ENCODE results near the gene SNX2.
"Not testable (repeated sequence)": the region's sequence is repeated elsewhere in the genome, so short reads cannot be mapped to it uniquely, and the experiment has no call there.

SNX2 gene

DNA sequence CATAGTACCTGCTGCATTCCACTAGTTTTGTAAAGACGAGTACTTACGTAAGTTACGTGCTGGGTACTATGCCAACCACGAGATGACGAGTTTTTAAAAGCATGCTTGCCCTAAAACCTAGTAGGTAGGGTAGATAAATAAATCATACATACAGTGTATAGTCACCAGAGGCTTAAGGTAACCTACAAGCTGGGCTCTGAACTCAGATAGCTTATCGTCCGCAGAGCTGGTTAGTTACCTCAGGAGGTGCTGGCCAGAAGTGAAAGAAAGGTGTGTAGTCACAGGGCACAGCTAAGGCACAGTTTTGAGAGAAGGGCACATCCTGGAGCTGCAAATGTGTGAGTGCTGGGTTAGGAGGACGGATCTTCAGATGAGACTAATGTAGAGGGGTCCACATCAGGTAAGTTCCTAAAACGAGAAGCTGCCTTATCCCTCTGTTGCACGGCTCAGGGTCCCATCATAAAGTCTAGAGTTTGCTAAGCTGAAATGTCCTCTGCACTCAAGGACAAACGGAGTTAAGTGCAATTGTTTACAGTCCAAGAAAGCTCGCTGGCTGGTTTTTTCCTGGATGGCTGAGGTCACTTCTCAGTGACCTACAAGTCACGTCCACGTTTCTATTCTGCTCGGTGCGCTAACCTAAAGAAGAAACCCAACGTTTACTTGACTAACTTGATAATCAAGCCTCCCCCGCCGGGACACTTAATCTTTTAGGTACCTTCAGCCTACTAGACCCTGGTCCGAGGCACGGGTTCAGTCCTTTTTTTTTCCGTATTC is 69.4 kb downstream of the SNX2 start:
- no peak for DNase-seq (ENCODE audit: low read depth in 2 of 2)

- no peak for DNase-seq (ENCODE audit: low read depth in 2 of 2)
Measured at GRCh38 chr5:122844910-122845228, 70.0 kb downstream of the SNX2 start.

GRCh38 chr5:122845229-122846050 is 70.6 kb downstream of the SNX2 start, which contains the start of gene SNX24:
Gene SNX24 (plus strand): TSS chr5:122845613. CDS start chr5:122845634, 21 bp downstream.
- peak; percentile 32 to 44 for DNase-seq (ENCODE audit: low read depth in 2 of 2)

DNA sequence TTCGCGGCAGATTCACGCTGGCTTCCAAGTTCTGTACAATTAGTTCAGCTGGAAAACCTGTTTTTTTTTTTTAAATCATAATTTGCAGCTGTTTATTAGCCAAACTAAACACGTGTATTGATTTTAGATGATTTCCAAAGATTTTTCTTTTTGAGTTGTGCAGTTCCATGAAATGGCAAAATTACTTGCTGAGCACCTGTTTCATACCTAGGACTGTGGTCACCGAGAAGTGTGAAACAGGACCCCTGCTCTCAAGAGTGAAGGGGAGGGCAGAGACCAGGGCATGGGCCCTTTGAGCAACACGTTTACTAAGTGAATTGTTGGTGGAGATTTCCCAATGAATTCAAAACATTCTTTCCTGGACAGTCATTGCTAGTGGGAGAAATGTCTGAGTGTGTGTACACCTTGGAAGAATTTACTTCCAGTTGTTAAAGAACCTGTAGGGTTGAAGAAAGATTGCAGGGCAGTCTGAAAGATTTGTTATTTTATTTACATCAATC is 71.2 kb downstream of the SNX2 start:
- no peak for DNase-seq (ENCODE audit: low read depth in 2 of 2)

GRCh38 chr5:122847687-122848081 is 72.8 kb downstream of the SNX2 start:
- no peak for DNase-seq (ENCODE audit: low read depth in 2 of 2)

- no peak for DNase-seq (ENCODE audit: low read depth in 2 of 2)
Measured at GRCh38 chr5:122849771-122850170, 74.9 kb downstream of the SNX2 start.

DNA sequence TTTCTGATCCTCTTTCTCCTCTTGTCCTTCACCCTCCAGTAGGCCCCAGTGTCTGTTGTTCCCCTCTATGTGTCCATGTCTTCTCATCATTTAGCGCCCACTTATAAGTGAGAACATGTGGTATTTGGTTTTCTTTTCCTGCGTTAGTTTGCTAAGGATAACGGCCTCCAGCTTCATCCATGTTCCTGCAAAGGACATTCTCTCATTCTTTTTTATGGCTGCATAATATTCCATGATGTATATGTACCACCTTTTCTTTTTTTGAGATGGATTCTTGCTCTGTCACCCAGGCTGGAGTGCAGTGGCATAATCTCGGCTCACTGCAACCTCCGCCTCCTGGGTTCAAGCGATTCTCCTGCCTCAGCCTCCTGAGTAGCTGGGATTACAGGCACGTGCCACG is 82.7 kb downstream of the SNX2 start:
- DNase-seq (ENCODE audit: low read depth in 2 of 2) = not testable (repeated sequence)

DNA sequence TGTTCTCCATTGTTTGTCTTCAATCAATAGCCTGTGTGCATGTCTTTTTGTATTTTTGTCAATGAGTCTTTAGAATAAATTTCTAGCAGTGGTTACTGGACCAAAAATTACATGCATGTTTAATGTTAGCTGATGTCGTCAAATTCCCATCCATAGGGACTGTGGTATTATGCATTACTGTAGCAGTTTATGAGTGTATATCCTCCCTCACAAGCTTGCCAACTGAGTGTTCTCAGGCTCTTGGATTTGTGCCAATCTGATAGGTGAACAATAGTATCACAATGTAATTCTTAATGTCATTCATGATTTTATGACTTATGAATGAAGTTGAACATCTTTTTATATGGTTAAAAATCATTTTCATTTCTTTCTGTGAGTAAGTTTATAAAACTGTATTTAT is 83.6 kb downstream of the SNX2 start:
- DNase-seq (ENCODE audit: low read depth in 2 of 2) = no peak

- DNase-seq (ENCODE audit: low read depth in 2 of 2) = no peak
Measured at GRCh38 chr5:122863240-122863639, 88.4 kb downstream of the SNX2 start.

- no peak for DNase-seq (ENCODE audit: low read depth in 2 of 2)
Measured at GRCh38 chr5:122863721-122864120, 88.8 kb downstream of the SNX2 start.

GRCh38 chr5:122864400-122864799 is 89.5 kb downstream of the SNX2 start:
- no peak for DNase-seq (ENCODE audit: low read depth in 2 of 2)

- DNase-seq (ENCODE audit: low read depth in 2 of 2) = no peak
Measured at GRCh38 chr5:122864842-122865241, 90.0 kb downstream of the SNX2 start.

- DNase-seq (ENCODE audit: low read depth in 2 of 2) = no peak
Measured at GRCh38 chr5:122870219-122870856, 95.5 kb downstream of the SNX2 start.

DNA sequence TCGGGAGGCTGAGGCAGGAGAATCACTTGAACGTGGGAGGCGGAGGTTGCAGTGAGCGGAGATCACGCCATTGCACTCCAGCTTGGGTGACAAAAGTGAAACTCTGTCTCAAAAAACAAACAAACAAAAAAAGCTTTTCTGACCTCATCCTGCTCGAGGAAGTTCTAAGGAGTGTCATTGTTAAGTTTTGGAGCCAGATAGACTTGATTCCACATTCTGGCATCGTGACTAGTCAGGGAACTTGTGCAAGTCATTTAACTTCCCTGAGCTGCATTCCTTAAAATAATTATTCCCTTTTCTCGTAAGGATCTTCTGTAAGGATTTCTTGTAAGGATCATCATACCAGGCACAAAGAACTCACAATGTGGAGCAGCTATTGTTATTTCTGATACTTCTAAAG is 96.8 kb downstream of the SNX2 start:
- DNase-seq (ENCODE audit: low read depth in 2 of 2) = no peak

GRCh38 chr5:122874179-122874875 is 99.4 kb downstream of the SNX2 start:
- DNase-seq (ENCODE audit: low read depth in 2 of 2) = no peak

DNA sequence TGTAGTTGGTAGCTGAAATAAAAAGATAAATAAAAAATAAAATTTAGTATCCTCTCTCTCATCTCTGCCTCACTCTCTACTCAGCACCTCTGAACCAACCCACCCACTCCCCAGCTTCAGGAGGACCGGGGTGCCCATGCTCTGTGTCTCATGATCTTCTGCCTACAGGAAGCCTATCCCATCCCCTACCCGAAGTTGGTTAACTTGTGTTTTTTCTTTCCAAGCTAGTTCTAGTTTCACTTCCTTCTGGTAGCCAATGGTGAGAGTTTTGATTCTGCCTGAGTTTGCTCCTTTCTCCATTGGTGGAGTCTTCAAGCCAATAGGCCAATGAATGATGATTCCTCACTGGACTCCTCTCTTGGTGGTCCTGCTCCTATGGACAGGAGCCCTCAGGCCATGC is 102.6 kb downstream of the SNX2 start:
- DNase-seq (ENCODE audit: low read depth in 2 of 2) = no peak

- DNase-seq (ENCODE audit: low read depth in 2 of 2) = no peak
Measured at GRCh38 chr5:122879076-122879475, 104.2 kb downstream of the SNX2 start.
